Measurements from ENCODE around the gene ALDH4A1. TPM values are rescaled to one million over a fixed set of nuclear protein-coding genes. Genes with fewer than 3 reads are reported as not detected.

ALDH4A1 gene
- total RNA-seq, 1 experiment from 2014 or later = 9.5 TPM

DNA sequence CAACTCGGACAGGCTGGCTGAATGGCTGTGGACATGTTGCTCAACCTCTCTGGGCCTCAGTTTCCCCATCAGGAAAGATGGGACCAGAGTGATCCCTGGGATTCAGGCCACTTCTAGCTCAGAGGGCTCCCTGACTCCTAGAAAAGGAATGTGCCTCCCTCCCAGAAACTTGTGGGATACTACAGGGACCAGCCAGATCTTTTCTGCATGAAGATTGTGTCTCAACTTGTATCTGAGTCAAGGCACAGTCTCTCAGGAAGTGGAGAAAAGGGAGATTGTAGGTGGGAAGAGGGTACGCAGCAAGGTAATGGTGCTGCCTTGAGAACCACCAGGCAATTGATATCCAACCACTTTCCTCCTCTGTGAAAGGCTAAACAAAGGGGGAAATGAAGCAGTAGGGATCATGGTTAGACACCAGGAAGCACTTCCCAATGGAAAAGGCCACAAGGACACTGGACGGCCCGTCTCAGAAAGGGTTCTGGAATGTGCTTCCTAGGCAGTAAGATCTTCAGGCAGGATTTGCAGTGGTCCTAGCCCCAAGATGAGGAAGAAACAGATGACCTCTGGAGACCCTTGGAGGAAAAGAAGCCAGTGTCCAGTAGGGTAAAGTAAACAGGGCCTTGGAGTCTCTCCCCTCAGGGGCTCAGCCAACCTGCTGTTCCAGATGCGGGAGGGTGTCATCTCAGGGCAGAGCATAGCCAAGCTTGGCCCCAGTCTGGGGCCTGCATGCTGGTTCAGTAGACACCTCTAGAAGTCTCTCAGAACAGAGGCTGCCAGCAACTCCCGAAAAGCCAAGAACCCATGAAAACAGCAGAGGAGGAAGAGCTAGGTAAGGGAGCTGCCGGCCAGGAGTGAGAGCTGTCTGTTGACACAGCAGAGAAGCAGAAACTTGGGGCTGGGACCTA, 37.3 kb upstream of the ALDH4A1 start:
- no peak for DNase-seq (ENCODE audit: low read depth)

DNA sequence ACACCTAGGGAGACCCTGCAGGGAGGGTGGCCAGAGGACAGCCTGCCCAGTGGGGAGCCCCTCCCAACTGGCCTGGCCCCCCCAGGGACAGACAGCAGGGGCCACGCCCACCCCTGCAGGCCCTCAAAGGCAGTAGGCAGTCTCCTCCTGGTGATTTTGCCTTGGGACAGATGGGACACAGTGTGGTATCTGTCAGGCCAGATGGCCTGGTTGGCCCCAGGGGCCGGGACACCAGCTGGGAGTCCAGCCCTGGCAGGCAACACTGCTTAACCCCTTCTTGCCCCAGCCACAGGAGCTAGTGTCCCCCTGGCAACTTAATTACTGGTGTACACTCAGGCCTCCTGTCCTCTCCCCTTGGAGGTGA, 36.3 kb upstream of the ALDH4A1 start:
- DNase-seq (ENCODE audit: low read depth) = no peak

DNA sequence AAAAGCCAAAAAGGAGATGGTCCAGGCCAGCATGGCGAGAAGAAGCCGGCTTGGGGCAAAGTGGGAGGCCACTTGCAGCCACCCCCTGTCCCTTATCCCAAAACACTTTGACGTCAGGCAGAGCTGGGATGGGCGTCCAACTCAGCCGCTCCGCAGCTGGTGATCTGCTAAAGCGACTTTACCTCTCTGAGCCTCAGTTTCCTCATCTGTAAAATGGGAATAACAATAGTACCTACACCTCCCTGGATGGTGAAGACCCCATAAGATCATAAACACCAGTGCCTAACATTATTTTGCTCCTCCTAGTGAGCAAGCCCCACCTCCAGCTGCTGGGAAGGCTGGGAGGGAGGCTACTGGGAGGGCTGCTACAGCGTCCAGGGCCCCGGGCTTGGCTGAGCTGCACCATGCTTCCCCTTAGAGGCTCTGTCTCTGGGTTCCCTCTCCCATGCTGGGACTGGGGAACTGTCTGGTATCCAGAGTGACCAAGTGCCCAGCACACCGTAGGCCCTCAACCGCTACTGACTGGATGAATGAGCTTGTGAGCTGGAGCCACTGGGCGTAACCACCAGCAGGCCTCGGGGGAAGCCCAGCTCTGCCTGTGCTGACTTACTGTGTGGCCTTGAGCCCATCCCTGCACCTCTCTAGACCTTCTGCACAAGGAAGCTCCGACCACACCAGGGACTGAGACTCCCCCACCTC, 35.8 kb upstream of the ALDH4A1 start:
- DNase-seq (ENCODE audit: low read depth) = no peak

DNA sequence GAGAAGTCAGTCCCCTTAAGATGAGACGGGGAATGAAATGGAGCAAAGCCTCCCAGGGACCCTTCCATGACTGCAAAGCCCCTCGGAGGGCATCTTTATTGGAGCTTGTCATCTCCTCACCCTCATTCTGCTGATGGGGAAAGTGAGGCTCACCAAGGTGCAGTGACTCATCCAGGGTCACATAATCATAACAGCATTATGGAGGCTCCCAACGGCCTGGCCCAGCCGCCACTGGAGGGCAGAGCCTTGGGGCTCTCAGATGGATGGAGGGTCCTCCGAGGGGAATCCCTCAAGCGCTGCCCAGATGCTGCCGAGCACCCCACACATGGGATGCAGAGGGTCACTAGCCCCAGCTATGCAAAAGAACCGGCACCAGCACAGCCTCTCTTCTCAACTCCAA, 35.2 kb upstream of the ALDH4A1 start:
- no peak for DNase-seq (ENCODE audit: low read depth)

DNA sequence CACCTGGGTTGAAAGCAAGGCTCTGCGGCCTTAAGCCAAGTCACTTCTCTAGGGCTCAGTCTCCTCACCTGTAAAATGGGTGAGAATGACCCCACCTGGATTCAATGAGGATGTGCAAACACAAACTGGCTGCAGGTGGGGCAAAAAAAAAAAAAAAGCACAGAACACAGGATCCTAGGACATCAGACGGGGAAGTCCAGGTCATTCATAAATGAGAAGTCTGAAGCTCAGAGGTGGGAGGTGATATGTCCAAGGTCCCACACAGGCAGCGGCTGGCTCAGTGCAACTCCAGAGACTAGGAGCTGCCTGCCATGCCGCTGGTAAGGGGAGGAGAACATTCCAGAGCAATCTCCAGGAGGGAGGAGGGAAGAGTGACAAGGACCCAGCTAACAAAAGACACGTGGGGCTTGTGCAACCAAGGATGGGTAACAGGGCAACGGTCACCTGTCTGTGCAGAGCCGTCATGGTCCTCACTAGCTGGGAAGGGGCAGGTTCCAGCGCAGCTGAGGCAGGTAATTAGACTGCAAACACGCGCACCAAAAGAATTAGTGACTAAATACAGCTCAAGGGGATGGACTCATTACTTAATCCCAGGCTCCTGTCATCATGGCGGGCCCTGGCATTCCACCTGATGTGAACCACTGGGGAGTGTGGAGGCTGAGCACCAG, 34.6 kb upstream of the ALDH4A1 start:
- DNase-seq (ENCODE audit: low read depth) = no peak

DNA sequence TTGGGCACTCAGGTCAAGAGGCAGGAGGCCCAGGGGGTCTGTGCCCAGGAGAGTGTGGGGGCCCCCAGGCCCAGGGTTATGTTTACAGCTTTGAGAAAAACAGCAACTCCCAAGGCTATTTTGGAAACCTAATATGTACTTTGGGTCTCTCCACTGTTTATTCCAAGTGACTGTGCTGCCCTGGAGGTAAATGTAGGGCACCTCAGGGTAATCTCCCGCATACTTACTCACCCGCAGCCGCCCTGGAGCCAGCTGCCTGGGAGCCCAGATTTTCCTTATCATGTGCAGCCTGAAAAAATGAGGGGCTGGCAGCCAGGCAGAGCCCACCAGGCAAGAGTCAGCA, 34.1 kb upstream of the ALDH4A1 start:
- no peak for DNase-seq (ENCODE audit: low read depth)

DNA sequence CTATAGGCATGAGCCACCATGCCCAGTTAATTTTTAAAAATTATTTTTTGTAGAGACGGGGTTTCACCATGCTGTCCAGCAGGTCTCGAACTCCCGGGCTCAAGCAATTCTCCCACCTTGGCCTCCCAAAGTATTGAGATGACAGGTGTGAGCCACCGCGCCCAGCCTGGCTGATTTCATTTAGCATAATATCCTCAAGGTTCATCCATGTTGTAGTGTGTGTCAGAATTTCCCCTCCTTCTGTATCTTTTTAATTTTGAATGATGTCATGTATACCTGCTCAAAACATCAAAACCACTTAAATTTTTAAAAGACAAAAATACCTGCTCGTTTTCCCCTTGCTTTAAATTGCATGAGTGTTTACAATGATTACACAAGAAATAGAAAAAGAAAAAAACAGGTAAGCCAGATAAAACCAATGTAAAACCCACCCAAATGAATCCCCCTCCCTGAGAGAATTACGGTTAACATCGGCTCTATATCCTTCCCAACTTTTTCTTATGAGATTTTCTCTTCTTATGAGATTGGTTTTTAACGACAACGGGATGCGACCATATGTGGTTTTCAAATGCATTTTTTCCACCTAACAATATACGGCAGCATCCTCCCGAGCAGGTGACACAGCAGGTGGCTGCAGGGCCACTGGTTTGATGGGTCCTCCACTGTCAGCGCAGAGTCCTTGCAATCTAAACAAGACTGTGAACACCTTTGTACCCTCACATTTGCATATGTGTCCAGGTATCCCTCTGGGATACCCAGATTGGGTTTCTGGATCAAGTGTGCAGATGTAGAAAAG, 32.0 kb upstream of the ALDH4A1 start:
- no peak for DNase-seq (ENCODE audit: low read depth)

DNA sequence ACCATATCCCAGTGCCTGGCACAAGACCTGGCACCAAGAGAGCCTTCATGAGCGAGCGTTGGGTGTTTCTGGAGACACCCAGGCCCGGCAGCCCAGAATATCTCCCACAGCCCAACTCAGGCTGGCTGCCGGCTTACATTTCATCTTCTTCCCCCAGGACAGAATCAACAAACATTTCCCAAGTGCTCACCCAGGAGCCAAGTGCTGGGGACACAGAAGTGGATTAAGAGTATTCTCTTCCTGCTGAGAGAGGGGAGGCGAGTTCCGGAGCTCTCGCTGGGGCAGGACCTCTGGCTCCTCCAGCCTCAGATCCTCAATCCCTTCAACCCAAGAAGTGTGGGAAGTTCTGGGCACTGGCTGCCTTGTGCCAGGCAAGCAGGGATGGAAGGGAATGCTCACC, 30.5 kb upstream of the ALDH4A1 start:
- DNase-seq (ENCODE audit: low read depth) = no peak

DNA sequence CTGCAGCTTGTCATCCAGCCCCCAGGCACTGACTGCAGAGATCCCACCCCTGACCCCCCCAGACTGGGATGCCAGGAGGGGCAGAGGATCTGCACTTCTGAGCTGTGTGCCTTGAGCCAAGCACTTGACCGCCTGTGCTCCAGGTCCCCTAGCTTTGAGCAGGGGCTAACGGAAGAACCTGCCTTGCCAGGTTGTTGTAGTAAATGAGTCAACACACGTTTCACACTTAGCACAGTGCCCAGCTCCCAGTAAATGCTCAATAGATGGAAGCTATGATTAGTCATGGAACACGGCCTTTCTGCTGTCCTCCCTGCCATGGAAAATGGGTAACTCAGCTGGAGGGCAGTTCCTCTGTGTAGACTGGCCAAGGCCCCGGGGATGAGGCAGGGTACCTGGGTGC, 30.0 kb upstream of the ALDH4A1 start:
- peak; percentile 73 for DNase-seq (ENCODE audit: low read depth)

DNA sequence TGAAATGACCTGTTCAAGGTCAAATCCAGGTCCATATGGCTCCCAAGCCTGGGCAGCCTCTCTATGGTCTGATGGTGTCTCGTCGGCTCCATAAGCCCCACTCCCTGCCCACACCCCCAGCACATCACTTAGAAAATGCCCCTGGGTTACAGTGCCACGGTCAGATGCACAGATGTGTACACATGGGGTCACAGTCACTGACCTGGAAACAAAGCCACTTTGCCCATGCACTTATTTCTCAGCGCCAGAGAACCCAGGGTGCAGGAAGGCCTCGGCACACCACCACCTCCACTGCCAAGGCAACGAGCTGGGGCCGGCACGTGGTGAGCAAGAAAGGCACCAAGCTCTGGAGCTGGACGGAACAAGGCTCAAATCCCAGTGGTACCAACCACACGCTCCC, 29.4 kb upstream of the ALDH4A1 start:
- no peak for DNase-seq (ENCODE audit: low read depth)

DNA sequence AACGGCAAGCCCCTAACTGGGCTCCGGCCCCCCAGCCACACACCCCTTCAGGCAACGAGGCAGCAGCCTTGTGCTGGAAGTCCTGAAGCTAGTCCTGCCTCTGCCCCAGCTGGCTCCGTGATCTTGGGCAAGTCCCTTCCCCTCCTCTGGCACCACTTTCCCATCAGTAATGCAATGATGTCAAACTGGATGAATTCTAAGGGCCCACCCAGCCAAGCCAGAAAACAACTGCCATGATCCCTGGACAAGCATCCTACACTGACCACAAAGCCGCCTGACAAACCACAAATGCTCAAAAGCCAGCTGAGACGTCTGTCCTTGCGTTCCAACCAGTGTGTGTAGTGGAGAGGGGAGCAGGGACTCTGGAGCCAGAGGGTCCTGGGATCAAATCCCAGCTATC, 27.3 kb upstream of the ALDH4A1 start:
- DNase-seq (ENCODE audit: low read depth) = peak; percentile 57

DNA sequence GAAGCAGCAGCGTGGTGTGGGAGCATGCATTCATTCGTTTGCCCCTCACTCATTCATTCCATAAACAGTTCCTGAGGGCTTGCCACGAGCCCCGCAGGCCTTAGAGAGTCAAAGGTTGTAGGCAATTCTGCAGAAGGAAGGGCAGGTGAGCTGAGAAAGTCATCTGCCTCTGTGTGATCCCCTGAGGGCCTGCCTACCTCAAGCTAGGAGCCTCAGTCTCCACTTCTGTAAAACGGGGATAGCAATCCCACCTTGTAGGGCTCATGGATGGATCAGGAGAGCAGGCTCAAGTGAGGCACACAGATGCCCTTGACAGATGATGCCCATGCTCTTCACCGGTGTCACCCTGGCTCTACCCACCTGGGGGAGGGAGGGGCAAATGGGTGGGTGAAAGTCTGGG, 26.6 kb upstream of the ALDH4A1 start:
- DNase-seq (ENCODE audit: low read depth) = no peak

DNA sequence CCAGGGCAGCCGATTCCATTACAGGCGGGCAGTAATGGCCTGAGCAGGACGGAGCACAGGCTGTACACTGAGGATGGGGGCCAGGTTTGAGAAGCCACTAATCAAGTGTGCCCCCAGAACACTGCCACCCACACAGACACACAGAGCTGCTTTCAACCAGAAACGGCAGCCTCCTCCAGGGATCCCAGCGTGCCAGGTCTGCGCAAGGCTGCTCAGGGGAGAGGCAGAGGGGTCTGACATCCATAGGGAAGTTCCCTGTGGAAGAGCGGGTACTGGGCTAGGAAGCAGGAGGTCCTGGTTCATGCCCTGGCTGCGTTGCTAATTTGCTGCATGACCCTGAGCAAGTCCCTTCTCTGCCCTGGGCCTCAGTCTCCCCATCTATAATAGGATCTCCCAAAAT, 26.1 kb upstream of the ALDH4A1 start:
- no peak for DNase-seq (ENCODE audit: low read depth)

DNA sequence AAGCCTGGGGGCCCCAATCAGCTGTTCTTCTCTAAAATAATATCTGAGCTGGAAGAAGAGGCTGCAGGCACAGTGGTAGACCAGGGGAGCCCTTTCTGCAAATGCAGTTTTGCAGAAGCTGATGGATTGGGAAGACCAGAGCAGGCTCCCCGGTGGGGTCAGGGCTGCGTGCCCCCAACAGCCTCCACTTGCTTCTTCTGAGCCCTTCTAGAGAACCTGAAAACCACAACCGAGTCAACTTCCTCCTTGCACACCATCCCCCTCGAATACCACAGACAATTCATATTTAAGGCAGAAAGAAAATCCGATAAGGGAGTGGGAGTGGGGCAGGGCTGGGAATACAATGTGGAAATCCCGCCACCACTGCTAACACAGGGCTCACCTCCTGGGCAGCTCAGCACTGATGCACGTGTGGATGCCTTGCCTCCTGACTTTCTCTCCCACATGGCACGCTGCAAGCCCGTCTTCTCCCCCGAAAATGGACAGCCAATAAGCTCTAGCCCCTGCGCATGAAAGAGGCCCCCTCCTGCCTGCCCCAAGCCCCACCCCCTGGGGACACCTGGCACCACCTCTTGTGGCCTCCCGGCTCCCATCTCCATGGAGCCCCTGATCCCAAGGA, 25.4 kb upstream of the ALDH4A1 start:
- peak; percentile 70 for DNase-seq (ENCODE audit: low read depth)

DNA sequence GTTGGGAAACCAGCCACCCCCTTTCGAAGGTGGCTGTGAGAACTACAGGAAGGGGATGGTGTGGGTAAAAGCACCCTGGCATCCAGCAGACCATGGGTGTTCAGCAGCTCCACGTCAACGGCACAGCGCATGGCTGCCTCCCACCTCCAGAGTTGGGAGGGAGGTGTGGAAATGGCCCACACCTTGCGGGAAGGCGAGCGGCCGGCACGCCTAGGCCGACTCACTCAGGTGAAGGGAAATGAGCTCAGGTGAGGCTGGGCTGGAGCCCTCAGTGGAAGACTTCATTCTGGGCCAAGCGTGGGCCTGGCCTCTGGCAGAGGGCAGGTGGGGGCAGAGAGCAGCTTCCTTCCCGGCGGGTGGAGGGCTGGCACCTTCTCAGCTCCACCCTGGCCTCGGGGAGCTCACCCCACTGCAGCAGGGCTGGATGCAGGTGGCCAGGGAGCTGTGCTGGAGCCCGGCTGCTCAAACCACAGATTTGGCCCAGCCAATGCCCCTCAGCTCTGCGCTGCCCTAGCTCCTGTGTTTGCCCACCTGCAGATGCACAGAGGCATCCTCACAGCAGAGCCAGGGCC, 24.8 kb upstream of the ALDH4A1 start:
- DNase-seq (ENCODE audit: low read depth) = no peak

DNA sequence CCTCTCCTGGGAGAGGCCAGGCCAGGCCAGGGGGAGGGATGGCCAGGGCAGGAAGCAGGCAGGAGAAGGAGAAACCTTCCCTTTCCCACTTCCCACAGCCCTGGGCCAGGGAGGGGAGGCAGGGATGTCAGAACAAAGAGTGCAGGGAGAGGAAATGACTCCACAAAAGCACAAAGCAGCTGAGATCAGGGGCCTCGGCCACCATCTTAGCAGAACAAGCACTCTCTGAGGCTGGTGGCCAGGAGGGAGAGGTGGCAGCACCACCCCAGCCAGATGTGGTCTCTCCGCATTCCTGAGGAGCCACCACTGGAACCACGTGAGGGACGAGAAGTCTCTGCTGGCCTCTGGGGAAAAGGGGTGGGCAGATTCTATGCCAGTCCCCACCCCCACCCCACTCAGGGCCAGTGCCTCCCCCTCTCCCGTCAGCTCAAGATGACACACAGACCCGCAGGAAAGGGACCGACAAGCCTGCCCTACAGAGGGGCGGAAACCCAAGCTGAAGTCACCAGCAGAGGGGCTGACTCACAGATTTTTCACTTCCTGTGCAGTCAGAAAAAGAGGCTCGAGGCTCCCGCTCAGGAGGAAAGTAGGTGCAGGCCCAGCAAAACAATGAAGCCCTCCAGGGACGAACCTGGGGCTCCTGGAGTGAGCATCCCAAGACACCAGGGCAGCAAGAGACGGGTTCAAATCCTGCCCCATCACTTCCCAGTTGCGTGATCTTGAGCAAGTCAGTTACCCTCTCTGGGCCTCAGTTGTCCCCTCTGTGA, 24.1 kb upstream of the ALDH4A1 start:
- peak; percentile 99 for DNase-seq (ENCODE audit: low read depth)

DNA sequence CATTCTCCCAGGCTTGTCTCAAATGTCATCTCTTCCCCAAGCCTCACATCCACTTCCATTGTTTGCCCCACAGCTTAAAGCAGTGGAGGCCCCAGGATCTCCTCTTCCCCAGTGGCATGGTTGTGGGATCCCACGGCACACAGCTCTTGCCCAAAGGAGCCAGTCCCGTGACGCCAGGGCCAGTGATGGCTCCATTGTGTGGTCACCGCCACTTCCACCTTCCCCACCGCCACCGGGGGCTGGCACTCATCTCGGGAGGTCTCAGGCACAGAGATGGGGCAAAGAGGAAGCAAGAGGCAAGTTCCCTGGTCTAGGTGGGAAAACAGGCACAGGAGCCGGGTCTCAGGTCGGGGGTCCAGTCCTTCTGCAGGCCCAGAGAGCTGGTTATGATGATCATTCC, 22.9 kb upstream of the ALDH4A1 start:
- DNase-seq (ENCODE audit: low read depth) = no peak

DNA sequence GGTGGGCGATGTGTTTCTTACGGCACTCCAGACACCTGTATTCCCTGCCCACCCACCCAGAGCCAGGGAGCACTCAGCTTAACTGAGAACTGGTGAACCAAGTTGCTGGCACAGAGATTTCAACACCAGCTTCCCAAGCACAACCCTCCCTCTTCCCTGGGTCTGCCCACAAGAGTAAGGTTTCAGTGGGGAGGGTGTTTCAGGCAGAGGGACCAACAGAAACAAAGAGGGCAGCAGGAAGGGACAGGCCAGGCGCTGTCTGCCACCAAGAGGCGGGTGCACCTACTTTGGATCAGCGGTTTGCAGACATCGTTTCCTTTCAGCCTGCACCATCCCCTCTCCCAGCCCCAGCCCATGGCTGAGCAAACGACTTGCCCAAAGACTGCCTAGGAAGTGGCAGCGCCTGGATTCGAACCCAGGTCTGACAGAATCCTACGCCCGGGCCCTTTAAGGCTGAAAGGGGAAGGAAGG, 21.9 kb upstream of the ALDH4A1 start:
- DNase-seq (ENCODE audit: low read depth) = no peak

DNA sequence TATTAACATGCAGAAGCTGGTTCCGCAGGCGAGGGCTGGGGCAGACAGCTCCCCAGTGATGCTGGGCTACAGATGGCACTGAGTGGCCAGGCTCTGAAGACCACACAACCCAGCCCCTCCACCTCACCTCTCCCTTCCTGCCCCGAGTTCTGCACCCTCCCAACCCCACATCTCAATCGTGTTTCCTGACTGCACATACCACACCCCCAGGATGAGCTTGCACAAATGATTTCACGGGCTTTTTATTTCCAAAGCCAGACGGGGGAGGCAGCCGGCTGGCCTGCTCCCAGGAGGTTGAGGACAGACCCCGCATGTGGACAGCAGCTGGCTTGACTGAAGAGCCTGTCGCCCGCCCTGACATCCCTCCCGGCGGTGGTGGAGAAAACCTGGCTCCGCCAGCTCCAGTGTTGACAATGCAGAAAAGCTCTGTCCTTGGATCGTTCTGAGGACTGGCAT, 21.4 kb upstream of the ALDH4A1 start:
- DNase-seq (ENCODE audit: low read depth) = peak; percentile 47
